RPMI8226 (cell line): ENCODE data around the gene TSPAN31.

Experiments used
- DNase-seq: peaks from one replicate; pipeline ENCODE4 v3.0.0-alpha.2; 2015

Gene TSPAN31

DNA sequence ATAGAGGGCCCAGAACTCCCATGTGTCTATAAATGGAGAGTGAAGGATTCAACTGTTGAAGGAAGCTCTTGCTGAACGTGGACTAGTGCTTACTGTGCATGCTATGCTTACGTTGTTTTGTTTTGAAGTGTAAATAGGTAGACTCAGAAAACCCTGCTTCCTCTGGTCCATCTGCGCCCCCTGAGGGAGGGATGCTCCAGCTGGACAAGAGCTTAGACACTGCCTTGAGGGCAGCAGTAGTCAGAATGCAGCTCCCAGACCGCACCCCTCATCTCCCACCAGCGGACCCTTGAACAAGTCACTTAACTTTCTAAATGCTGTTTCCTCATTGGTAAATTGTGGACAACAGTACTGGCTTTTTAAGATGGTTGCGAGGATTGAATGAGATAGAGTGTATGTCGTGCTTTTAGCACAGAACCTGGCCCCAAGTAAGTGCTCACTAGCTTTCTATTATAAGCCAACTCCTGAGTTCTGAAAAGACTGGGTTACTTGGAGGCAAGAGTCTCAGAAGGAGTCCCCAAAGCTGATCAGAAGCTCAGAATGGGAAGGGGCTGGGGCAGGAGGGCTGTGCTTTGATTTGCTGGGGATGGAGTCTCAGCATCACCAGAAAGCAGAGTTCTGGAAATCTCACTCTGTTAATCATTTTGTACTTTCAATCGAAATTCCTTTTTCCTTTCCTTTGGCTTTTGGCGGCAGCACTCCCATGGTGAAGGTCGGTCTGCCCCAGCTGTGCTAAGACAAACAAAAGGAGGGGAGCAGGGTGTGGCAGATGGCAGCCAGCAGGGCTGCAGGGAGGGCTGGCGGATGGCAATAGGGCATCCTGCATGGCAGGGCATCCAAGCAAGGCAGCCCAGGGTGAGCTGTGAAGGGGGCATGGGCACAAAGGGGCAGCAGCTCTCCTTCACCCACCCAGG is 21.9 kb upstream of the TSPAN31 start:
- no peak for DNase-seq

DNA sequence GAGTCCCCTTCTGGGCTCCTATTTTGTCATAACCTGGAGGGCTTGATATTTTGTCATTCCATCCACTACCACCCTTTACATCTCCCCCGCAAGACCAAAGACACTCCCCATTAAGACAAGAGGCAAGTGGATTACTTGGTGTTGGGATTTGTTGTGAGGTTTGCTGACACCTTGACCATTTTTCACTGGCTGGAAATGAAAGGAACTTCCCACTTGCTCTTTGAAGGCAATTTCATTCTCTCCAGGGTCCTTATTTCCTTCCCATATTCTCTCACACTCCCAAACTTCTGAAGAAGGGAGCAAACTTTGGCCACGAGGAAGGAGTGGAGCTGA is 21.2 kb upstream of the TSPAN31 start:
- no peak for DNase-seq

GRCh38 chr12:57724003-57724935 is 20.6 kb upstream of the TSPAN31 start:
- no peak for DNase-seq

DNA sequence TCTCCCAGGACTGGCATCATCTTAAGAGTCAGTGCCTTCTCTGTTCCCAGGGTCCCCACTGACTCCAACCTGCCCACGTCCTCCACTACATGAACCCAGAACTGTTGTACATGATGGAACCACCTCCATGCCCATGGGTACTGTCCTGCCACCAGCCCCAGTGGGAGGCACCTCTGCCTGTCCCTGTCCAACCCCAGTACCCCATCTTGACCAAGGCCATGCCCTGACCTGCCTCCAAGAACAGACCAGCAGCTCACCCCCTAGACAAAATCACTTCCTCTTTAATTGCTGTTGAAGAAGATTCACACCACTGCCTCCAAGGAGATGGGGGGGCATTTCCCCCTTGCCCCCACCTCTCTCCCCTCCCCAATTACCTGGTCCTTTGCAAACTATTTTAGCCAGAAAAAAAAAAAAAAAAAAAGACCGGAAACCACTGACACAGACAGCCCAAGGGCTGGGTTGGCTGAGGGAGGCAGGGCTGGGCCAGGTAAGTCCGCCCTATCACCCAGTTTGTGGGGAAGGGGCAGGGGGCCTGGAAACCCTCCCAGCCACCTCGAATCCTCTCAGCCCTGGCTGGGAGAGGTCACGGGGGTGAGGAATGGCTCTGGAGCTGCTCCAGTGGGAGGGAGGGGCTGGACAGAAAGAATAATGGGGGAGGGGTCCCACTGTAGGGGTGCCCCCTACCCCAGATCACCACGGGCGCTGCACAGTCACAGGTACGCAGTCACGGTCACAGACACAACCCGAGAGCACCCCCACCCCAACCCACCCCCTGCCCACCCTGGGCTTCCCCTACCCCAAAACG is 19.7 kb upstream of the TSPAN31 start:
- no peak for DNase-seq

- DNase-seq = no peak
Observed at GRCh38 chr12:57725851-57726150, 19.0 kb upstream of the TSPAN31 start.

GRCh38 chr12:57726151-57726883 is 18.5 kb upstream of the TSPAN31 start:
- DNase-seq = no peak

DNA sequence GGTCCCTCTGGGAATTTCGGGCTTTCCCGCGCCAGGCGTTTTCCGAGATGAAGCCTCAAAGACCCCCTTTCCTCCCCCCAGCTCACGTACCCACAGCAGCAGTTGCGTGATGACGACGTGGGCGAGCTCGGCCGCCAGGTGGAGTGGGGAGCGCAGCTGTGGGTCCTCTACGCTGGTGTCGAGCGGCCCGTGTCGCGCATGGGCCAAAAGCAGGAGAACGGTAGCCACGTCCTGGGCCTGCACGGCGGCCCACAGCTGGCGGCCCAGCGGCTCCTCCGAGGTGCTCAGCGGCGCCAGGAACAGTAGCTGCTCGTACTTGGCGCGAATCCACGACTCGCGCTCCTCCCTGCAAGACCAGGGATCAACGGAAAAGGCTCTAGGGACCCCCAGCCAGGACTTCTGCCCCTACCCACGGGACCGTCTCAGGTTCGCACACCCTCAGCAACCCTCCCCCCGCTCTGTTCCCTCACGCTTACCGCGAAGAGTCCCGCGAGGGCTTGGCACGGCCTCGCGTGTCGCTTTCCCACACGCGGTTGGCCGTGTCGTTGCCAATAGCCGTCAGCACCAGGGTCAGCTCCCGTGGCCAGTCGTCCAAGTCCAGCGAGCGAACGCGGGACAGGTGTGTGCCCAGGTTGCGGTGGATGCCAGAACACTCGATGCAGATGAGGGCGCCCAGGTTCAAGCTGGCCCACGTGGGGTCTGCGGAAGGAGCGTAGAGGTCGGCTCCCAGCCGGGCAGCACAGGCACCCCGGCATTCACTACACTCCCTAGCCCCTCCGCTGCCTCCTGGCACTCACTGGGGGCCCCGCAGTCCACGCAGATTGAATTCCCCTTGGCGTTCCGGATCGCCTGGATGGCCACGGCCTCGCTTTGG is 17.7 kb upstream of the TSPAN31 start:
- DNase-seq = no peak

DNA sequence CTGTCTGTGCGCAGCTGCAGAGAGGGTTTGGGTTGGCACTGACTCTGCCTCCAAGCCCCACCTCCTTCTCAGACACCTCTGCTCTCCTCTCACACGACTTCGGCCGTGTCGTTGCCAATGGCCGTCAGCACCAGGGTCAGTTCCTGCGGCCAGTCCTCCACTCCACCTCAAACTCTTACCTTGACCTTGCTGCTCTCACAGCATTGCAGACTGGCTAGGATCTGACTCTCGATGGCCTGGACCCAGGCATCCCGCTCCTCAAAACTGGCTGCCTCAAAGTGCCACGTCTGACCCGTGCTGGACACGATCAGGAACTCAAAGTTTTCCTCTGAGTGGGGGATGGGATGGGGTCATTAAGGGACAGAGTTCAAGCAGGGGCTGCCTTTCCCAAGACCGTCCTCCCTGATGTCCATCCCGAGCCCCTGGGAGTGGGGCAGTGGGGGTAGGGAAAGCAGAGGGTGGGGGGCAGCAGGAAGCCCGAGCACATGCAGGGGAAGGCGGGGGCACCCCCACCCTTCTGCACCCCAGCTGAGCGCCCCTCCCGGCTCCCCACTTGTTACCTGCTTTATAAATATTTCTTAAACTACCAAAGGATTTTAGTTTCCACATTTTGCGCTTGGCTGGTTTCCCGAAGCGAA is 17.0 kb upstream of the TSPAN31 start:
- no peak for DNase-seq

DNA sequence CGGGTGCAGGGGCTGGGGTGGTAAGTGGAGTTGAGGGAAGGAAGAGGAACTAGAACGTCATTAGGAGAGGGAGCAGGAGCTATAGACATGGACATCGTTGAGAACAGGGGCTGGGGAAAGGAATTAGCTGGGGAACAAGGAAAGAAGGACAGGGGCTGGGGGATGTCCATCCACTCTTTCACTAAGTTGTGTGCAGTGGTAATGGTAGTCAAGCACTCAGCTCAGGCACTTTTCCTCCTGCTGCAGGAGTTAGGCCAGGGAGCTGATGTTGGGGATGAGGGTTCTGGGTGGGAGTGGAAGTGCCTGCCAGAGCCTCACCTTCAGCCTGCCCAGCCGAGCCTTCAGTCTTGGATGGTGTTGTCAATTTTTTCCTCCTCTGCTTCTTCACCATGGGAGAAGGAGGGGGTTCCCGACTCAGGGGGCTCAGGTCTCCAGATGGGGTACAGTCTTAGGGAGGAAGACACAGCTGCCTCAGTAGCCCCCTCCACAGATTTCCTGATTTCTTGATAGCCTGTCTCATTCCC is 15.5 kb upstream of the TSPAN31 start:
- DNase-seq = no peak

GRCh38 chr12:57730336-57731067 is 14.3 kb upstream of the TSPAN31 start:
- no peak for DNase-seq

- DNase-seq = no peak
Observed at GRCh38 chr12:57731411-57732080, 13.3 kb upstream of the TSPAN31 start.

- no peak for DNase-seq
Observed at GRCh38 chr12:57732270-57732669, 12.6 kb upstream of the TSPAN31 start.

DNA sequence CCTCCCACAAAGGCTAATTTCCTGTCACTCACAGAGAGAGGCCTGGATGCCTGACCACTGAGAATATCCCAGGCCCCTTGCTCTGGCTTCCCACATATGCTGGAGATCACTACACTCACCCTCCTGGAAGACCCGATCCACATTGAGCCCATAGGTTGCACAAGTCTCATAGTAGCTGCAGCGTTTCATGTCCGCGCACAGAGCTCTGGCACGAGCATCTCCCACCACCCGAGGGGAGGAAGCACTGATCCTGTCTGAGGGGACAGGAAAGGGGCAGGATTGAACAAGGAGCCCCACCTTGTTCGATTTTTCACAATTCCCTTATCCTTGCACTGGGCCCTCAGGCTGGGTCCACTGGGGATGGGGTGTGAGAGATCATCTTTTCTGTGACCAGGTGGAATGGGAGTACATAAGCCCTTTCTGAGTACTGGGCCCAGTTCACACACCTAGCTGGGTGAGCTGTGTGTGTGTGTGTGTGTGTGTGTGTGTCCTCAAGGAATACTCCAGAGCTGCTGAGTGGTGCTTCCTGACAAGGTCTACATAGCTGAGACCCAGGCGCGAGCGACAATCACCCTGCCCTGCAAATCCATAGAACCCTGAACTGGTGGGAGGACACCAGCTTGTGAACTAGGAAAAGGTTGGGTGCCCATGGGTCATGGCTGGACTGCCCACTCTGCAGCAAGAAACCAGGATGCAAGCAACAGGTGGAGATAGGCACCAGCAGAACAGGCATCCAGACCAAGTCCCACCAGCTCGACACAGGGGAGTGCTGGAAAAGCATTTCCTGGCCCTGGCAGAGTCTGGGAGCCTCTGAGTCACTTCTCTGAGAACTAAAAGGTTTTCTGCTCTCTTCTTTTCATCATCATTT is 11.9 kb upstream of the TSPAN31 start:
- DNase-seq = no peak

- no peak for DNase-seq
Observed at GRCh38 chr12:57733928-57734327, 10.9 kb upstream of the TSPAN31 start.

DNA sequence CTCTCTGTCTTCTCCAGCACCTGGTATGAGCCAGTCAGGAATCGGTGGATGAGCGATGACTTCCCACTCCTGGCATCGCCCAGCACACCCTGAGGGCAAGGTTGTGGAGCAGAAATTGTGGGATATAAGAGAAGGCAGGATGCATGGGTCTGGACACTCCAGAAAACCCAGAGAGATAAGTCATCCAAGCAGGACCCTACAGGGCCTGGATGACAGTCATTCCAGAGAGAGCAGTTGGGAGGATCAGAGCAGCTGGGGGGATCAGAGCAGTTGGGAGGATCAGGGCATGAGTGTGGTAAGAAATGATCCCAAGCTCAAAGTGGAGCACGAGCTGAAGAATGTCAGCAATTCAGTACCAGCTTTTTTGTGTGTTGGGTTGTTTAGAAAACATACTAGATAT is 10.2 kb upstream of the TSPAN31 start:
- DNase-seq = no peak

DNA sequence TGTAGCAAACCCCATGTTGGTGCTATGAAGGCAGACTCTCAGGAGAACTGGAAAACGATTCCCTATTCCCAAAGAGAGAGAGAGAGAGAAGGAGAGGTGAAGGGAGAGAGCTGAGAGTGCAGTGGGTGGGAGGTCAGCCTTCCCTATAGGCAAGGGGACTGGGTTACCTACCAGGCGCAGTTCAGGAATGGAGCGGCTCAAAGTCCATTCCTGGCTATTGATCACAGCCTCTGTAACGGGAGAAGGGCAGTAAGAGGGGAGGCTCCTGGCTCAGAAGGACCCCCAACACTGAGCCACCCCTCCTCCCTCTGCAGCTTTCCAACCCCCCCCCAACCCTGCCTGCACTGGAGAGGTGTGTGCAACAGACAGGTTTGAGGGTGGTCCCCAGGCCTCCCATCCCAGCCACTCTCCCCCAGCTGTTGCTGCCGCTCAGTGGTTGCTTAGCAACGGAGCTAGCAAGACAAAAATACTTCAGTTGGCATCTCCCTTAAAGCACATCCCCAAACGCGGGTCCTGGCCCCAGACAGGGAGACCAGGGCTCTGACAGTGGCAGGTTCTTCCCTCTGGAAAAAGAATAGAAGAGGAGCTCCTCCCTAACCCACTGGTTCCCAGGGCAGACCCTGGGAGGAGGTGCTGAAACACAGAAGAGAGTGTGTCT is 9.5 kb upstream of the TSPAN31 start:
- no peak for DNase-seq

DNA sequence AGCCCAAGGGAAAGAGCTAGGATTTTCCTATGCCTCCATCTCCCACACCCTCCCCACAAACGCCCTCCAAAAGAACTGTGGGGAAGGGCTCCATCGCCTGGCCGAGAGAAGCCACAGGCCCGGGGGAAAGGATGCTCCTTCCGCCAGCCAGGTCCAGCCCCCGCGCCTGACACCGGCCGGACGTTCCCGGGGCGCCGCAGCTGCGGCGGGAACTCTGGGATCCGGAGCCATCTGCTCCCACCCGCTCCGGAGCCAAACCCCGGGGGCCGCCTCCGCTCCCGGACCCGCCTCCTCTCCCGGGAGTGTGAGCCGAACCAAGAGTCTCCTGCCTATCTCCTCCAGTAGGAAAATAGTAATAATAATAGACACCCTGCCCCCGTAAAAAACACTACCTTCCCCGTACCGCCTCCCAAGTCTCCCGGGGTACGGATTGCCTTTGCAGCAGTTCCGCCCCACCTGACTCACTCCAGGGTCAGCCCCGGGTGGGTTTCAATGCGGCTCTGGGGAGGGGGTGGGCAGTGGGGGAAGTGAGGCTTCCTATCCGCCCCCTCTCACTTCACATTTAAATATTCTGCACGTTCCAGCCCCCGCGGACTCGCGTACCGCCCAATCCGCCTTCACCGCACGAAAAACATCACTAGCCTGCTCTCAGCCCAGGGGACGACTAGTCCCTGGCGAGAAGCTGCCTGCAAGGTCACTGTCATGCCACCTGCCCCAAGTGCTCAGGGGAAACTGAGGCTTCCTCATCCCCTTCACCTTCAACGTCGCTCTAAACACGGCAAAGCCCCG is 8.7 kb upstream of the TSPAN31 start:
- DNase-seq = no peak
